Parathyroid adenoma (tissue), 2 donors: ENCODE results near the gene HS3ST6.

Experiments
- H2AFZ ChIP-seq: fragments of 300-600 bp; sonication (generic); one replicate; pipeline ENCODE4 v1.7.0; 2017; ENCODE audit warnings: antibody characterized with exemption, mild to moderate bottlenecking
- H3K27ac ChIP-seq: fragments of 300-600 bp; sonication (generic); one replicate; pipeline ENCODE4 v1.7.0; 2017
- H3K27me3 ChIP-seq: fragments of 300-600 bp; sonication (generic); one replicate; pipeline ENCODE4 v1.7.0; 2017; ENCODE audit warnings: low read length; ENCODE audit not compliant: control insufficient read depth, insufficient read depth
- H3K36me3 ChIP-seq: fragments of 300-600 bp; sonication (generic); one replicate; pipeline ENCODE4 v1.7.0; 2017; ENCODE audit warnings: low read length; ENCODE audit not compliant: control insufficient read depth, insufficient read depth
- H3K4me1 ChIP-seq: fragments of 300-600 bp; sonication (generic); one replicate; pipeline ENCODE4 v1.7.0; 2017; ENCODE audit warnings: control low read depth
- H3K4me2 ChIP-seq: fragments of 300-600 bp; sonication (generic); one replicate; pipeline ENCODE4 v1.7.0; 2017; ENCODE audit warnings: low read length
- H3K4me3 ChIP-seq: fragments of 300-600 bp; sonication (generic); one replicate; pipeline ENCODE4 v1.7.0; 2017; ENCODE audit warnings: low read depth, low read length
- H3K79me2 ChIP-seq: fragments of 300-600 bp; sonication (generic); one replicate; pipeline ENCODE4 v1.7.0; 2017; ENCODE audit warnings: control low read depth
- H3K9ac ChIP-seq: fragments of 300-600 bp; sonication (generic); one replicate; pipeline ENCODE4 v1.7.0; 2017; ENCODE audit warnings: mild to moderate bottlenecking
- H3K9me3 ChIP-seq: fragments of 300-600 bp; sonication (generic); one replicate; pipeline ENCODE4 v1.7.0; 2017; ENCODE audit warnings: low read length; ENCODE audit not compliant: control insufficient read depth
- TF ChIP-seq, protein P1 (sequence below): fragments of 300-600 bp; sonication (generic); IDR thresholded peaks from one replicate; pipeline ENCODE4 v1.7.0; 2017; ENCODE audit warnings: antibody characterized with exemption, mild to moderate bottlenecking
- donor health status: primary hyperparathyroidism.

HS3ST6 gene

DNA sequence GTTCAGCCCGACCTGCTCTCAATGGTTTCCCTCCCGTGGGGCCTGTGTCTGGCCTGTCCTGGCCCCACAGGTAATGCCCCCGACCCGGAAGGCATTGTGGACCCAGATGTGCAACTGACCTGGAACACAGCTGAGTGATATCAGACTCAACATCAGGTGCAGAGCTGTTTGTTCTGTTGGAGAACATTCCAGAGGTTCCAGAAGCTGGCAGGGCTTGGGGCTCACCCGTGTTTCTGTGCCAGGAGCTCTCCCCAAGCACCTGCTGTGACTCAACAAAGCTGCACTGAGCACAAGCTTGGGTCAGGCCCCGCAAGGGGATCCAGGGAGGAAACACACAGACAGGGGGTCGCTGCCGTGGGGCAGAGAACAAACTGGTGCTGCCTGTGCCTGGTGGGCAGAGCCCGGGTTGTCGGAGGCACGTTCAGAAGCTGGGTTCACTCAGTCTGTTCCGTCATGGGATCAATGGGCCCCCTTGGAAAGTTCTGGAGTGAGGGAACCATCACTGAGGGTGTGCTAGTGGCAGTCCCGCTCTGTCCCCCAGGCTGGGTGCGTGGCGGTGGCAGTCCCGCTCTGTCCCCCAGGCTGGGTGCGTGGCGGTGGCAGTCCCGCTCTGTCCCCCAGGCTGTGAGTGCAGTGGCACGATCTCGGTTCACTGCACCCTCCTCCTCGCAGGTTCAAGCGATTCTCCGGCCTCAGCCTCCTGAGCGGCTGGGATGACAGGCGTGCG lies 22.1 kb downstream of the HS3ST6 start:
- Histone ChIP-seq H3K9ac (no peak overlapping the region), H3K4me3 (no peak overlapping the region), H3K9me3 (no peaks in the 10 kb centered on the region), H3K4me2 (no peak overlapping the region), H2AFZ (peak overlapping the region; percentile 17), H3K27ac (no peak overlapping the region), H3K4me1 (no peaks in the 10 kb centered on the region), H3K27me3 (no peaks in the 10 kb centered on the region), H3K36me3 (no peaks in the 10 kb centered on the region), H3K79me2 (no peaks in the 10 kb centered on the region)
- TF ChIP-seq, protein P1, sequence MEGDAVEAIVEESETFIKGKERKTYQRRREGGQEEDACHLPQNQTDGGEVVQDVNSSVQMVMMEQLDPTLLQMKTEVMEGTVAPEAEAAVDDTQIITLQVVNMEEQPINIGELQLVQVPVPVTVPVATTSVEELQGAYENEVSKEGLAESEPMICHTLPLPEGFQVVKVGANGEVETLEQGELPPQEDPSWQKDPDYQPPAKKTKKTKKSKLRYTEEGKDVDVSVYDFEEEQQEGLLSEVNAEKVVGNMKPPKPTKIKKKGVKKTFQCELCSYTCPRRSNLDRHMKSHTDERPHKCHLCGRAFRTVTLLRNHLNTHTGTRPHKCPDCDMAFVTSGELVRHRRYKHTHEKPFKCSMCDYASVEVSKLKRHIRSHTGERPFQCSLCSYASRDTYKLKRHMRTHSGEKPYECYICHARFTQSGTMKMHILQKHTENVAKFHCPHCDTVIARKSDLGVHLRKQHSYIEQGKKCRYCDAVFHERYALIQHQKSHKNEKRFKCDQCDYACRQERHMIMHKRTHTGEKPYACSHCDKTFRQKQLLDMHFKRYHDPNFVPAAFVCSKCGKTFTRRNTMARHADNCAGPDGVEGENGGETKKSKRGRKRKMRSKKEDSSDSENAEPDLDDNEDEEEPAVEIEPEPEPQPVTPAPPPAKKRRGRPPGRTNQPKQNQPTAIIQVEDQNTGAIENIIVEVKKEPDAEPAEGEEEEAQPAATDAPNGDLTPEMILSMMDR, result no peak

DNA sequence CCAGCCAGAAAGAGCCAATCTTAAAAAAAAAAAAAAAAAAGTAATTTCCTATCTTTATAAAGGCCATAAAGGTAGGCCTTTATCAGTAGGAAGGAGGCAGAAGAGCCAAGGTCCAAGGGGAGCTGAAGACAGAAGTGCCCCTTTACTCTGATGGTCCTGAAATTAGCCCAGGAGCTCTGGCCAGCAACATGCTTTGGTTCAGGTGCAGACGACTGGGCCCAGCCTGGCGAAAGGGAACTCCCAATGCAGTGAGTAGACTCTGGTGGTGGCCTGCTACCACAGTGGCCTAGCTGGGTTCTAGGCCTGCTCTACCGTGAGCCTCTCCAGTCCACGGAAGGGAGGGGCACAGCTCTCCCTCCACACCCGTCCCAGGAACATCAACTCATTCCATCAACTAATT lies 23.1 kb downstream of the HS3ST6 start:
- Histone ChIP-seq H3K27ac (no peak overlapping the region), H3K4me3 (no peak overlapping the region), H3K36me3 (no peaks in the 10 kb centered on the region), H3K27me3 (no peaks in the 10 kb centered on the region), H3K9me3 (no peaks in the 10 kb centered on the region), H3K79me2 (no peaks in the 10 kb centered on the region), H3K4me2 (no peak overlapping the region), H3K4me1 (peaks cover 8% of the 10 kb centered on the region), H3K9ac (no peak overlapping the region), H2AFZ (no peak overlapping the region)
- TF ChIP-seq, protein P1, result no peak

DNA sequence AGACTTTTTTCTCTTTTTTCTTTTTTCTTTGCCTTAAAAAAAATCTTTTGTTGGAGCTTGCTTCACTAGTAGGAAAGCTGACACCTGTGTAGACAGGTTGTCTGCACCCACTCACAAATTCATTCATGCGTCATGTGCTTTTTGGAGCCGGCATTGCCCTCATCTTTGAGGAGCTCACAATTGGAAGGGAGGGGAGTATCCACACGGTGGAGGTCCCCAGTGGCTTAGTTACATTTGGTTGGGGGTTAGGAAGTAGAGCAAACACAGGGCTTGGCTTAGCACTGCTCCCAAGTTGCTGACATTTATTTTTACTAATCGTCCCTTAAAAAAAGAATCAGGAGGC lies 27.5 kb downstream of the HS3ST6 start:
- no peaks in the 10 kb centered on the region for H3K79me2 ChIP-seq
- peak overlapping the region; percentile 11 for H3K27ac ChIP-seq
- H3K9ac ChIP-seq, result no peak overlapping the region
- H3K9me3 ChIP-seq, result no peaks in the 10 kb centered on the region
- TF ChIP-seq, protein P1, result no peak
- no peaks in the 10 kb centered on the region for H3K36me3 ChIP-seq
- H3K4me2 ChIP-seq, result peak overlapping the region; percentile 41
- no peaks in the 10 kb centered on the region for H3K27me3 ChIP-seq
- H3K4me1 ChIP-seq, result peaks cover 10% of the 10 kb centered on the region
- H2AFZ ChIP-seq, result peak overlapping the region; percentile 66
- no peak overlapping the region for H3K4me3 ChIP-seq

DNA sequence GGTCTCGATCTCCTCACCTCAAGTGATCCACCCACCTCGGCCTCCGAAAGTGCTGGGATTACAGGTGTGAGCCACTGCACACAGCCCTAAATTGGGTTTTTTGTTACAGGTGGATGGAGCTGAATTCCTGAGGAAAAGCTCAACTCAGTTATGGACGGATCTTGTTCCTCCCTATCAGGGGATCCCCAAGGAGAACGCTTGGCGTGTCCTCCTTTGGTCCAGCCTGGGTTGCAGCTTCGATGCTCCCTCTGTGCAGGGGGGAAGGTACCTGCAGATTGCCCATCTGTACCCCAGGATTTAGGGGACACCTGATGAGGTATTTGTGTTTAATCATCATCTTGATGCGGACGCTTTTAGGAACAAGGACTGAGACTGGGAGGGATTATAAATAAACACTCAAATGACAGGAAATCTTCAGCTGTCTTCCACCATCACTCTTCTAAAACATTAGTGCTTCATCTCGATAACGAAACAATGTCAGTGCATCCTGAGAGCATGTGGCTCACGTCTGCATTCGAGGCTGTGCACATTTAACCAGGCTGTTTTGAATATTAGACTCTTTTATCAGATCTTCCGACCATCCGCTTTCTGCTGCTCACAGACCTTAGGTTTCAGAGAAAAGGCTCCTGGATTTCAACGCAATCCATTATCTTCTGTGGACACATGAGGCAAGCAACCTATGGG lies 28.0 kb downstream of the HS3ST6 start:
- TF ChIP-seq, protein P1, result no peak
- no peak overlapping the region for H3K4me3 ChIP-seq
- H3K27ac ChIP-seq, result peak overlapping the region; percentile 11
- H3K27me3 ChIP-seq, result no peaks in the 10 kb centered on the region
- no peaks in the 10 kb centered on the region for H3K9me3 ChIP-seq
- peaks cover 10% of the 10 kb centered on the region for H3K4me1 ChIP-seq
- H3K9ac ChIP-seq, result no peak overlapping the region
- H3K79me2 ChIP-seq, result no peaks in the 10 kb centered on the region
- H2AFZ ChIP-seq, result peak overlapping the region; percentile 66
- H3K4me2 ChIP-seq, result peak overlapping the region; percentile 41
- H3K36me3 ChIP-seq, result no peaks in the 10 kb centered on the region
